ENCODE measurements around the gene ZNF324. TPM values are rescaled to one million over a fixed set of nuclear protein-coding genes. Genes with fewer than 3 reads are reported as not detected.

The ZNF324 gene
- total and polyA plus RNA-seq, 9 of the 15 experiments (the other 6 are each of a cell fraction or from before 2014, with no cell fraction given) = 0.92 to 16.4 (median 5.3) TPM

- no peak for TF ChIP-seq GTF2B (IDR thresholded peaks at IDR 0.05; ENCODE audit: extremely low read depth, insufficient read length)
- TF ChIP-seq ZNF146 (CRISPR knock-in tag; IDR thresholded peaks at IDR 0.05; ENCODE audit: unreplicated experiment) = no peak
- TF ChIP-seq ARID2 (IDR thresholded peaks at IDR 0.05) = no peak
- peak; percentile 40 for TF ChIP-seq CCNT2 (IDR thresholded peaks at IDR 0.05; ENCODE audit: borderline replicate concordance, extremely low read depth, insufficient read length, low read depth, low read length)
- TF ChIP-seq CC2D1A (IDR thresholded peaks at IDR 0.05) = no peak
- TF ChIP-seq POLR2A (conservative IDR thresholded peaks at IDR 0.05) = peak; percentile 79
- 0 out of 2 replicates have a peak, but pooled peaks have one; percentile 8 for TF ChIP-seq RNF2 (IDR thresholded peaks at IDR 0.05)
- peak; percentile 33 for TF ChIP-seq PHF20 (IDR thresholded peaks at IDR 0.05; ENCODE audit: partially characterized antibody)
- TF ChIP-seq GABPB1 (CRISPR knock-in tag; IDR thresholded peaks at IDR 0.05) = peak; percentile 93
- no peak for TF ChIP-seq SRSF9 (IDR thresholded peaks at IDR 0.05; ENCODE audit: borderline replicate concordance, low read depth, low read length)
- TF ChIP-seq ATF4 (CRISPR knock-in tag; IDR thresholded peaks at IDR 0.05) = no peak
- TF ChIP-seq FUS (optimal IDR thresholded peaks at IDR 0.05; ENCODE audit: low read depth, low read length) = peak; percentile 92
- TF ChIP-seq CBFA2T3 (IDR thresholded peaks at IDR 0.05) = no peak
- no peak for TF ChIP-seq TCFL5 (CRISPR knock-in tag; conservative IDR thresholded peaks at IDR 0.05)
- TF ChIP-seq ZNF384 (IDR thresholded peaks at IDR 0.05; ENCODE audit: low read depth, low read length) = no peak
- no peak for TF ChIP-seq ZBTB8A (IDR thresholded peaks at IDR 0.05; ENCODE audit: partially characterized antibody)
- TF ChIP-seq FIP1L1 (IDR thresholded peaks at IDR 0.05; ENCODE audit: low read depth, low read length, poor library complexity, severe bottlenecking) = peak; percentile 81
- TF ChIP-seq ZNF511 (CRISPR knock-in tag; IDR thresholded peaks at IDR 0.05) = no peak; the same call in 1 of the 2 replicates
- TF ChIP-seq BHLHE40 (IDR thresholded peaks at IDR 0.05; ENCODE audit: low read length) = peak; percentile 39; the same call in 1 of the 2 replicates
- TF ChIP-seq THAP7 (CRISPR knock-in tag; IDR thresholded peaks at IDR 0.05) = no peak
- no peak; the same call in 1 of the 2 replicates for TF ChIP-seq MTA3 (IDR thresholded peaks at IDR 0.05; ENCODE audit: borderline replicate concordance)
- TF ChIP-seq ZBTB11 (CRISPR knock-in tag; IDR thresholded peaks at IDR 0.05) = peak in 1 of 3 experiments; percentile 83; a peak in 2 of 6 replicates
- TF ChIP-seq SIN3B (IDR thresholded peaks at IDR 0.05; ENCODE audit: low read depth) = peak; percentile 79
Observed at GRCh38 chr19:58466760-58467589, at the start of gene ZNF324 (continued).

Data from K562 (cell line).